AG09319 (cell line): Measurements from ENCODE around the gene MORN1.
A peak's percentile ranks its signal among the peaks of the same experiment; 100 is the strongest.

Source experiments
- DNase-seq: peaks from one replicate; pipeline ENCODE4 v3.0.0-alpha.2; 2010; ENCODE audit warnings: low read depth; ENCODE audit errors: extremely low read depth
- TF ChIP-seq, protein P1 (sequence below): IDR thresholded peaks from 2 replicates; pipeline ENCODE4 v1.5.1; 2011; ENCODE audit warnings: low read depth, mild to moderate bottlenecking, inconsistent platforms, low read length, moderate library complexity

The MORN1 gene

DNA sequence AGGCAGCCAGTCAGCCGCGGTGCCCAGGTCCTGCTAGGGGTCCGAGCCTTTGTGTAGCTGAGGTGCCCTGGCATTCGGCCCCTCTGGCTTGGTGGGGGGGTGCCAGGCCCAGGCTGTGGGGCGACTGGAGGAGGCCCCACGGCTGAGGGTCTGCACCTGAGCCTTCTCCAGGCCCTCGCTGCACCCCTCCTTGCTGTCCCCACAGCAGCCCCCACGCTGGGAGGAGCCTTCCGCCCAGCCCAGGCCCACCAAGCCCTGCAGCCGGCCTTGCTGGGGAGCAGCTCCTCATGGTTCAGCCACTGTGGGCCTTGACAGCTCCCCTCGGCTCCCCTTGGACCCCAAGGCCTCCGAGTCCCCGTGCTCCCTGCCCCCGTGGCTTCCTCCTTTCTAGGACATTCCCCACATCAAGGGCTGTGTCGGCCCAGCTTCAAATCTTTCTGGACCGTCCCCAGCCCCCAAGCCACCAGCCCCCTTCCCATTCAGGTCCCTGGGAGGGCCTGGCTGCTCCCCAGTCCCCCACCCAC lies 67.8 kb downstream of the MORN1 start:
- no peak for DNase-seq
- TF ChIP-seq, protein P1, sequence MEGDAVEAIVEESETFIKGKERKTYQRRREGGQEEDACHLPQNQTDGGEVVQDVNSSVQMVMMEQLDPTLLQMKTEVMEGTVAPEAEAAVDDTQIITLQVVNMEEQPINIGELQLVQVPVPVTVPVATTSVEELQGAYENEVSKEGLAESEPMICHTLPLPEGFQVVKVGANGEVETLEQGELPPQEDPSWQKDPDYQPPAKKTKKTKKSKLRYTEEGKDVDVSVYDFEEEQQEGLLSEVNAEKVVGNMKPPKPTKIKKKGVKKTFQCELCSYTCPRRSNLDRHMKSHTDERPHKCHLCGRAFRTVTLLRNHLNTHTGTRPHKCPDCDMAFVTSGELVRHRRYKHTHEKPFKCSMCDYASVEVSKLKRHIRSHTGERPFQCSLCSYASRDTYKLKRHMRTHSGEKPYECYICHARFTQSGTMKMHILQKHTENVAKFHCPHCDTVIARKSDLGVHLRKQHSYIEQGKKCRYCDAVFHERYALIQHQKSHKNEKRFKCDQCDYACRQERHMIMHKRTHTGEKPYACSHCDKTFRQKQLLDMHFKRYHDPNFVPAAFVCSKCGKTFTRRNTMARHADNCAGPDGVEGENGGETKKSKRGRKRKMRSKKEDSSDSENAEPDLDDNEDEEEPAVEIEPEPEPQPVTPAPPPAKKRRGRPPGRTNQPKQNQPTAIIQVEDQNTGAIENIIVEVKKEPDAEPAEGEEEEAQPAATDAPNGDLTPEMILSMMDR = no peak

DNA sequence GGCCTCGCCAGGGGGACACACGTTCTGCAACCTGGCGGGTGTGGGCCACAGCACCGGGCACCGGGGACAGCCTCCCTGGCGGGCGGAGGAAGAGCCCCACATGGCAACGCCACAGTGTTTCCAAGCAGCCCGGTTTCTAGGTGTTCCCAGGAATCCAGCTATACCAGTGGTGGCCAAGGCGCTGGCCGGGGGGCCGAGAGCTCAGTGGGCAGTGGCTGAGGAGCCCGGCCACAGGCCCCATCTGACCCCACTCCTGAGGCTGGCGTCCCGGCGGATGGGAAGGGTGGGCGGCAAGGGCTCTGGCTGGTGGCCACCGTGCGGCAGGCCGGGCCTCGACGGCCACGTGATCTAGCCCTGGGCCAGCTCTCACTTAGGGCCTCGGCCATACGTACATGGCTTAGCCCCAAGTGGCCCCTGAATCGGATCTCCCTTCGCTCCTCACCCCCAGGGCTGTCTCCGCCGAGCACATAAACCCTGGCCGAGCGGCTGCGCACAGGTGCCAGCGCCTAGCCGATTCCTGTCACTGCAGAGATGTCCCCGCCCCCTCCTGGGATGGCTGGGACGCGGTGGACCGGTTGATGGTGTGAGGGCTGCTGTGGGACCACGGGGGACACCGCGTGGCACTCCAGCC lies 68.7 kb downstream of the MORN1 start:
- TF ChIP-seq, protein P1 = no peak
- no peak for DNase-seq

DNA sequence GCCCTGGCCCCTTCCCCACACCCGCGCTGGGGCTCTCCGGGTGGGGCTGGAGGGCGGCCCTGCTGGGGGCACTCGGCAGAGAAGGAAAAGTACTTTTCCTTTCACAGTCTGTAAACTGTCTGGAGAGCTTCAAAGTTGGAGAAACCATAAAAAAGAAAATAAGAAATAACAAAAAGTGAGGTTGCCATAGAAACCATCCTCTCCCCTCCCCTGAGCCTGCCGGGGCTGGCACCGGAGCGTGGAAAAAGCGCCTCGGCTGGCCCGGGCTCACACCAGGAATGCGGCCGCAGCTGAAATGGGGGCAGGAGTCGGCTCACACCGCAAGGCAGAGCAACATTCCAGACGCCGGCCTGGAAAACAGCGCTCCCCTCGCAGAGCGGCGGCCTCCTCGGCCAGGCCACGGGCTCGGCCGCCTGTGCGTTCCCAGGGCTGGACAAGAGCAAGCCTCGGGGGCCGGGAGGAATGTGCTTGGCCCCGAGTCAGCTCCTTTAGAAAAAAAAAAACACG lies 69.2 kb downstream of the MORN1 start:
- DNase-seq = peak; percentile 80
- TF ChIP-seq, protein P1 = peak; percentile 3; the same call in 1 of the 2 replicates

DNA sequence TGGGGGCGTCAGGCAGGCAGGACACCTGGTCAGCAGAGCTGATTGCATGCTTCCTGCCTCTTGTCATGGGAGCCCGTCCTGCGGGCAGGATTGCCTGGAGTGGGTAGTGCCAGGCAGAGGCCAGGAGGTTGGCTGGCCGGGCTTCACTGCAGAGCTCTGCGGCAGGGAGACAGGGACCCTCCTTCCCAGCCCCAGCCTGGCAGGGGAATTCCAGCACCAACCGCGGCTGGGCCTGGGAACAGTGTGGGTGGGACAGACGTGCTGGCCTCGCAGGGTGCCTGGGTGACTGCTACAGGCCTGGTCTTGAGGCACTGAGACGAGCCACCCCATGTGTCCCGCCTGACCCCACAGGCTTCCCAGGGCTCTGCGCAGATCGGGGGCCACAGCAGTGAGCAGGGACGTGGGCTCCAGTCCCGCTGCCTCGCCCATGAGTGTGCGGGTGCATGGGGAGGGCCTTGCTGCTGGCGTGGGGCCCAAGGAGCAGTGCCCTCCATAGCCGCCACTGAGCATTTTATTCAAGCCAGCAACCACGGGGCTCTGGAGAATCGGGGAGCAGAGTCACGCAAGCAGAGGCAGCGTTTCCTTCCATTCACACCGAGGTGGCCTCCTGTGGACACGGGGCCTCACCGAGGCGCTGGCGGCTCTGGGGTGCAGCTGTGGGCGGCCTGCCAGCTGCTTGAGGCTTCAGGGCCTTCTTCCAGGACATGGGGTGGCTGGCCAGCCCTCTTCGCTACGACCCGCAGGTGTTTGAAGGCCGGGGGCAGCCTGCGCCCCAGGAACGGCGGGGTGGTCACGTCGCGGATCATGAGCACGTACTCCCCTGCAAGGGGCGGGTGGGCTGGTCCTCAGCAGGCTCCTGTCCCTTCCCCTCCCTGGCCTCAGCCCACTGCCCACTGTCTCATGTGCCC lies 70.3 kb downstream of the MORN1 start:
- no peak for DNase-seq
- TF ChIP-seq, protein P1 = no peak

DNA sequence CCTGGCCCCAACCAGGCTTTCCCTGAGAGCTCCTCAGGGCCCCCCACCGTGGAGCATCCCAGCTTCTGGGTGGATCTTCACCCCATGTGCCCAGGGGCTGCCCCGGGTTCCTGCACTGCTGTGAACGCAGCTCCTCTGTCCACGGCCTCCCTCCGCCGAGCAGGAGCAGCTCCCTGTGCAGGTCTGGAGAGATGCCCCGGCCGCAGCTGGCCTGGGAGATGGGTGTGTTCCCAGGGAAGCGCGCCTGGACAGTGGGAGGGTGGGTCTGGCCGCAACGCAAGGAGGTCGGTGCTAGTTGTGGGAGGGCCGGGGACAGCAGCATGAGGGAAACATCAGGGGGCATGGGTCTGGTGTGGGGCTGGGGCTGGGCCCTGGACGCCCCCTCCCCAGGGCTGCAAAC lies 71.3 kb downstream of the MORN1 start:
- no peak for DNase-seq
- TF ChIP-seq, protein P1 = no peak

DNA sequence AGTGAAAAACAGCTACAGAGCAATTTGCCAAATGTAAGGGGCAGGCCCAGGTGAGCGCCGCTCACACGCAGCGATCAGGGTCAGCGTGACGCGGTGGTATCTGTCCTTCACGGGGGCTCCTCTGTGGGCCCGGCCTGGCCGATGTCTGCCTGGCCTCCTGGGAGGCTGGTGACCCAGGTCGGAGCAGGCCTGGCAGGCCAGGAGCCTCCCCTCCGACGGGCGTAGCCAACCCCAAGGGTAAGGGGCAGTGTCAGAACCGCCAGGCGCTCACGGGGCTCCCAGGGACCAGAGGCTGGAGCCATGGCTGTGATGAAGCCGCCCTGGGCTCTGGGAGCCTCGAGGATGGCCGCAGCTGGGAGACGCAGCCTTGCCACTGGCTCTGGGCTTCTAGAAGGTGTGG lies 72.1 kb downstream of the MORN1 start:
- TF ChIP-seq, protein P1 = no peak
- DNase-seq = no peak
